HG02588 (cell line): ENCODE measurements around the gene GIMAP6.
"Not testable (repeated sequence)": the region's sequence is repeated elsewhere in the genome, so short reads cannot be mapped to it uniquely, and the experiment has no call there.

Experiments used
- ATAC-seq: cut with Tn5 transposase; IDR thresholded peaks from one replicate; pipeline ENCODE4 v1.9.1; 2021; ENCODE audit warnings: mild to moderate bottlenecking, moderate library complexity; ENCODE audit not compliant: unreplicated experiment

GIMAP6 gene

DNA sequence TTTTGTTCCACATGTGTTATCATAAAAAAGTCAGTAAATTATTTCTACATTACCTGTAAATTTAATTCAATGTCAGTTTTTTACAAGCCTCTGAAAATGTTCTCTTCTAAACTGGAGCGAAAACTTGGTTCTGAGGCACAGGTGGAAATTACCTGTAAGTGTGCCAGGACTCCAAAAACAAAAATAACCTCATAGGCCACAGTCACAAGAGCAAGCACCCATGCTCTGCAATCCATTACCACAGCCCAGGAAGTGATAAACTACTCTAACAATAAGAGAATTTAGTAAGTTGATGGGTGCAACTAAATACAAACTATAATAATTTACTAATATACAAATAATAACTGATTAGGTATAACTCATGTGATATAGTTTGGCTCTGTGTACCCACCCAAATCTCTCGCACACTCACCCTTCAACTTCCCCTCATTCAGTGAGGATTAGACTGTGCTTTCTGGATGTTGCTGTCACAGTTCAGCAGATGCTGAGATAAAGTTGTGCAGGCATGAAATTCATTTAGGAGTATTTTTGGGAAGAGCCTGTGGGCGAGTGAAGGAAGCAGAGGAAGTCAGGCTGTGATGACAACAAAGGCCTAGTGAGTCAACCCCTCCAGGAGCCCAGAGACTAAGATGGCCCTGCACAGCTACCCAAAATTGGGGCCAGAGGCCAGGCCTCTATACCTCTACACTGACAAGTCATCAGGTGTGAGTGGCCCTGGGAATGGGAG, 16.3 kb upstream of the GIMAP6 start:
- ATAC-seq = no peak

GRCh38 chr7:150645259-150646020, 13.3 kb upstream of the GIMAP6 start:
- ATAC-seq = no peak

DNA sequence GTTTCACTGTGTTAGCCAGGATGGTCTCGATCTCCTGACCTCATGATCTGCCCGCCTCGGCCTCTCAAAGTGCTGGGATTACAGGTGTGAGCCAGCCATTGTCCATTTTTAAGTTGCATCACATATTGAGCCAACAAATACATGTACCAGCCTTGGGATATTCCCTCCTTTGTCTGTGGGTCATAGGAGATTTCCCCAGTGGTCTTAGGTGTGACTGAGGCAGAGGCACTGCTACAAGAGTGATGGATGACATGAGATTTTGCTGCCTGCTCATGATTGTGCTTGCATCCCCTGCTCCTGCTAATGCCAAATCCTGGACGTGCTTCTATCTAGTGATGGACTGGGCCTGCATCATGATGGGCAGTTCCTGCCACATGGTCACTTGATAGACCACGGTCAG, 10.7 kb upstream of the GIMAP6 start:
- ATAC-seq = no peak

GRCh38 chr7:150641854-150642253, 9.7 kb upstream of the GIMAP6 start:
- ATAC-seq = no peak

GRCh38 chr7:150633926-150634325, 1.7 kb upstream of the GIMAP6 start:
- no peak for ATAC-seq

DNA sequence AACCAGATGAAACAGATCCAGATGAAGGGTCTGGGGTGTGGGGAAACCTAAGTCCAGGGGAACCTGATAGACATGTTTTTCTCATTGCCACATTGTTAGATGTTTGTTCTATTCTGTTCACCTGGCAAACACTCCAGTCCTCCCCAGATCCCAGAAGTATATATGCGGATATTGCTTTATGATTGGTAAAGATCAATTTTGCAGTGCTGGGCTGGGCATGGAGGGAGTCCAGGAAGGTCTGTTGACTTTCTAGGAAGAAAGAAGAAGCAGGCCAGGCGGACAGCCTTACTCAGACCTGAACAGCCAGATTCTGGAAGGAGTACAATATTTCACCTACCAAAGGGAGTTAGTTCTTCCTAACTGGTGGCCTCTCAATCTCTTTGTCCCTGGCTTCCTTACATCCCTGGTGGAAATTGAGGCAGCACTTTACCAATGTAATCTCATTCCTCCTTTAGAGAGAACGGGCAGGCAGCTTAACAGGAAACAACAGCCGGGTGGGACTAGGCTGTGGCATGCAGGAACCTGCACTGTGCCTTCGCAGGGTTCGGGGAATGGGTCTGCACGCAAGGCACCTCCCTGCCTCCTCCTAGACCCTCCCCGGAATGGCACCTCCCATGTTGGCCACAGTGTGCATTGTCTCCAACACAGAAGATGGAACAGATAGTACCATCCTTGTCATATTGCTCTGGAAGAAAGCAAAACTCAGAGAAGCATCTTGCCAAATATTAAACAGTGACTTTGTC, 930 bp downstream of the GIMAP6 start:
- ATAC-seq = peak; percentile 30

GRCh38 chr7:150629347-150629746, 2.8 kb downstream of the GIMAP6 start:
- no peak for ATAC-seq

DNA sequence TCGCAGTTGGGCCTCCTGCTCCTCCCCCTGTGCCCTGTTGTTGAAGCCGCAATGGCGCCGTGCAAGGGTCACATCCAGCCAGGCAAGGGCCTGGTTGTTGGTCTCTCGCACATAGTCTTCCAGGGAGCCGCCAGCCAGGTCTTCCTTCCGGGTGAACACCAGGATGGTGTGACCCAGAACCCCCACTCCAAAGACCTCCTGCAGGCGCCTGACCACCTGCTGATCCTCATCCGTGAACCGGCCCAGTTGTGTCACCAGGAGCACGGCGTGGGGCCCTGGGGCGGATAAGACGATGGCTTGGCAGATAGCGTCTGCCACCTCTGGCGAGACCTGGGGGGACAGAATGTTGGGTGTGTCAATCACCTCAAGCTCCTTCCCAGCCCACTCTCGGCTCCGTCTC, 4.2 kb downstream of the GIMAP6 start:
- no peak for ATAC-seq

GRCh38 chr7:150626696-150627095, 5.5 kb downstream of the GIMAP6 start:
- no peak for ATAC-seq

DNA sequence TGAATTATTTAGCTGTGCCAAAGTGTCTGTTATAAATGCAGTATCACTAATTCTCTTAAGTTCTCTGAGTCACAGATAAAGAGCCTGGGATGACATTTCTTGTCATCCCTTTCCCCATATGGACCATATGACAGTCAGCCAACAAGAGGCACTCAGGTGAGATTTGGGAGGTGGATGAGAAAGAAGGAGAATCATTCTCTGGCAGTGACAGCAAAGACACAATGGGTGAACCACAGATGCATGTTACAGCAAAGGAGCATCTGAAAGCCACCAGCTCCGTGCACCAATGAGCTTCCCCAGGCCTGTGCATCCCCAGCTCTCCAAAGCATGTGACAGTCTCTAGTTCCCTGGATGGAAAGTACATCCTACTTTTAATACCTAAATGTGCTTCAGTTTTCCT, 10.8 kb downstream of the GIMAP6 start:
- peak; percentile 20 for ATAC-seq

- ATAC-seq = peak; percentile 65
Measured at GRCh38 chr7:150620617-150621371, 11.4 kb downstream of the GIMAP6 start.

GRCh38 chr7:150620061-150620460, 12.1 kb downstream of the GIMAP6 start:
- ATAC-seq = no peak

DNA sequence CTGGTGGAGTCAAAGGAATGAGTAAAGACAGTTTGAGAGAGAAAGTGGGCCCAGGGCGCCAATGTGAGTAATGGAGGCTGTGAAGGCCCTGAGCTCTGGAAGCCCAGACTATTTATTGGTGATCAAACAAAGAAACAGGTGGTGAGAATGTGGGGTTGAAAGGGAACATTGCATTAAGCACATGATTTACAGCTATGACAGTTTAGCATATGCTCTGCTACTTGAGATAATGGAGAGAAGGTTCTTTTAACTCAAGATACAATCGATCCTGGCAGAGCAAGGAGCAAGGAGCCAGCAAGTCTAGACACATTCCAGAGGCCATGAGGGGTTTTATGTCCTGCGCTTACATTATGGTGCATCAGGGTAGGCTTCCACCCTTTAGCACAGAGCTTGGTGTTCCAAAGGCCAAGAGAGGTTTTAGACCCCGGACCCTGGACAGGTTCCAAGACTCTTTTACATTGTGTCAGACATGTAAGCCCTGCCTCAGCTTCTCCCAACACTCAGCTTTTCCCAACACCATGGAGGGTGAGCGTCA, 16.9 kb downstream of the GIMAP6 start:
- ATAC-seq = not testable (repeated sequence)

GRCh38 chr7:150614426-150614825, 17.8 kb downstream of the GIMAP6 start:
- ATAC-seq = not testable (repeated sequence)

- no peak for ATAC-seq
Measured at GRCh38 chr7:150613880-150614279, 18.3 kb downstream of the GIMAP6 start.

DNA sequence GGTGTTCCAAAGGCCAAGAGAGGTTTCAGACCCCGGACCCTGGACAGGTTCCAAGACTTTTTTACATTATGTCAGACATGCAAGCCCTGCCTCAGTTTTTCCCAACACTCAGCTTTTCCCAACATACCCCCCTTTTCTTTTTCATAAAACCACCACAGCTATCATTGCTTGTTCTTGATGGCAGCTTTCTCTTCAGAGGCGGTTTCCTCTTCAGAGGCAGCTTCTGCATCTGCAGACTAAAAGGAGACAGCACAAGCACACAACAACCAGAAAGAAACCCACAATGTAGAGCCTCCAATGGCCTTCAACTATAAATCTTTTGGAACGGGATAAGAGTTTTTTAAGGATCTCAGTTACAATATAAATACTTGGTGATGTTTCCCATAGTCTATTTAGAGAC, 19.3 kb downstream of the GIMAP6 start:
- no peak for ATAC-seq

DNA sequence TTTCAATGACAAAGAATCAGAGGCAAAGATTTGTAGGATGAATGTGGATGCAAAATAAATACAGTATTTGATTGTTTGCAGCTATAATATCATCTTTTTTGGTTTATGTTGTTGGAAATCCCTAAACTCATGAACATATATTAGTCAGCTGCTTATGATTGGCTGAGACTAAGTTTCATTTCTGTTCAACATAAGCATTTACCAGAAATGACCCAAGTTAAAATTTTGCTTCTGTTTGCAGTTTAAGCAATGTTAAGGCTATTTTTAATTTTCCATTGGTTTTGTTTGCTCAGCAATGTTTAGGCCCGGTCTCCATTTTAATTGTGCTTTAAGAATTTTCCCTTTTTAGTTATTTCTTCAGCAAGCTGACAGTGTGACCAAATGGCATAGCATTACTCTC, 22.0 kb downstream of the GIMAP6 start:
- no peak for ATAC-seq

GRCh38 chr7:150603600-150603999, 28.6 kb downstream of the GIMAP6 start:
- not testable (repeated sequence) for ATAC-seq

- no peak for ATAC-seq
Measured at GRCh38 chr7:150595361-150595760, 36.8 kb downstream of the GIMAP6 start.

- ATAC-seq = no peak
Measured at GRCh38 chr7:150594805-150595204, 37.4 kb downstream of the GIMAP6 start.

DNA sequence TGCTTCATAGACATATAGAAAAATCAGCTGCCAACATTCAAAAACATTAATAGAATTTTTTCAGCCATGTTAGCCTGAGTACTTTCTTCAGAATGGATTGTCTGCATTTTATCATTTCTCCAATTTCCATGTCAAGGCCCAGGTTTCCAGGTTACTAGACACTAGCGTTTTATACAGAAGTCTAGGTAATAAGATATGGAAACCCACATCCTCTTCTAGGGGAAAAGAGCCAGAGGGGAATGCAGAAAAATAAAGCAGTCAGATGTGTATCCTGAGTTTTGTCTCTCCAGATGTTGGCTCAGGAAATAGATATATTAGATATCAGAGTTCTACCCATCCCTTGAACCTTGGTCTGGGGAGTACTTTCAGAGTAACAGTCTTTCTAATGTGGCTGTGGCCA, 44.6 kb downstream of the GIMAP6 start:
- no peak for ATAC-seq
